Right atrium auricular region (tissue), 2 donors: Measurements from ENCODE around the gene DNASE1L3. TPM values are rescaled to one million over a fixed set of nuclear protein-coding genes. Genes with fewer than 3 reads are reported as not detected.

Source experiments
- DNase-seq: peaks from one replicate; pipeline ENCODE4 v3.0.0-alpha.2; 2019; ENCODE audit warnings: low spot score
- H3K27ac ChIP-seq, 2 donors: fragments of 200-600 bp; sonication (generic); 1 replicate in 1 of 2; 2 replicates in 1 of 2; pipeline ENCODE4 v1.5.1; 2016 to 2019
- H3K27me3 ChIP-seq, 2 donors: fragments of 200-600 bp; sonication (generic); one replicate each; pipeline versions ENCODE4 v1.5.1 to v1.6.0; 2017 to 2019
- H3K36me3 ChIP-seq: fragments of 200-600 bp; sonication (generic); one replicate; pipeline ENCODE4 v1.5.1; 2016
- H3K4me1 ChIP-seq, 2 donors: fragments of 200-600 bp; sonication (generic); one replicate each; pipeline versions ENCODE4 v1.5.1 to v1.6.0; 2017 to 2019
- H3K4me3 ChIP-seq, 2 donors: fragments of 200-600 bp; sonication (generic); 1 replicate in 1 of 2; 2 replicates in 1 of 2; pipeline ENCODE4 v1.5.1; 2017 to 2019; ENCODE audit warnings: mild to moderate bottlenecking in 1 of 2, moderate library complexity in 1 of 2
- H3K9me3 ChIP-seq, 2 donors: fragments of 200-600 bp; sonication (generic); one replicate each; pipeline ENCODE4 v1.5.1; 2019
- total RNA-seq, 2 donors: library from RNA; depleted of rRNA; stranded (reverse); fragments of >200 nt; gene quantifications; one replicate each; pipeline ENCODE4 v1.1.0, GENCODE V29; 2016
- TF ChIP-seq, protein P1 (sequence below), 2 donors: fragments of 200-600 bp; sonication (generic); IDR thresholded peaks; one replicate each; pipeline ENCODE4 v1.5.1; 2019; ENCODE audit warnings: antibody characterized with exemption in 2 of 2

The DNASE1L3 gene
- total RNA-seq, 2 donors from 2014 or later = 1.5 to 11.5 TPM

DNA sequence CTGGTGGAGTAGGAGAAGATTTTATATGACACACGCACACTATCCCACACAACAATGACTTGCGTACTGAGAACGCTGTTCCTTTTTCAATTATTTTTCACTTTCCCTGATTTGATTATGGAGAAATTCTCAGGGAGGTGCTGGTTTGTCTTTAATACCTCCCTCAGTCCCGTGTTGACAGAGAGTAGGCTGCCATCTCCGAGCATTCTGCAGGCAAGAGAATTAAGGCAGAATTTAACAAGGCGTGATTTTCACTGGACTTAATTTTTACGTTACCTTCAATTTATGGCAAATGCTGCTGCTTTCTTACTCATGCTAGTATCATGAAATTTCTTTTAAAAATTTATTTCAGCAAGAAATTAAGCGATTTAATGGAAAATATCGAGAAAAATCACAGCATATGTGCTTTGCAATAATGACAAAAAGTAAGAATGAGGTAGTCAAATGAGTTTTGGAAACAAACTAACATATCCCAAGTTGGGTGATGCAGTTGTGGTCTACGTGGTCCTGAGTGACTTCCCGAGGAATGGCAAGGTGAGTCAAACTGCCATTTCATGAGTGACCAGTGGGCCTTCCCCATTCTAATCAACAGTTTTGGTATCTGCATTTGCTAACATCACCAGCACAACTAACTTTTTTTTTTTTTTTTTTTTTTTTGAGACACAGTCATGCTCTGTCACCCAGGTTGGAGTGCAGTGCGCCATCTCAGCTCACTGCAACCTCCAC is 16.9 kb downstream of the DNASE1L3 start:
- H3K36me3 ChIP-seq = no peaks in the 10 kb centered on the region
- peaks cover 0 to 9% of the 10 kb centered on the region in 2 donors for H3K4me1 ChIP-seq
- TF ChIP-seq, protein P1, sequence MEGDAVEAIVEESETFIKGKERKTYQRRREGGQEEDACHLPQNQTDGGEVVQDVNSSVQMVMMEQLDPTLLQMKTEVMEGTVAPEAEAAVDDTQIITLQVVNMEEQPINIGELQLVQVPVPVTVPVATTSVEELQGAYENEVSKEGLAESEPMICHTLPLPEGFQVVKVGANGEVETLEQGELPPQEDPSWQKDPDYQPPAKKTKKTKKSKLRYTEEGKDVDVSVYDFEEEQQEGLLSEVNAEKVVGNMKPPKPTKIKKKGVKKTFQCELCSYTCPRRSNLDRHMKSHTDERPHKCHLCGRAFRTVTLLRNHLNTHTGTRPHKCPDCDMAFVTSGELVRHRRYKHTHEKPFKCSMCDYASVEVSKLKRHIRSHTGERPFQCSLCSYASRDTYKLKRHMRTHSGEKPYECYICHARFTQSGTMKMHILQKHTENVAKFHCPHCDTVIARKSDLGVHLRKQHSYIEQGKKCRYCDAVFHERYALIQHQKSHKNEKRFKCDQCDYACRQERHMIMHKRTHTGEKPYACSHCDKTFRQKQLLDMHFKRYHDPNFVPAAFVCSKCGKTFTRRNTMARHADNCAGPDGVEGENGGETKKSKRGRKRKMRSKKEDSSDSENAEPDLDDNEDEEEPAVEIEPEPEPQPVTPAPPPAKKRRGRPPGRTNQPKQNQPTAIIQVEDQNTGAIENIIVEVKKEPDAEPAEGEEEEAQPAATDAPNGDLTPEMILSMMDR (IDR thresholded peaks at IDR 0.05) = no peak
- H3K4me3 ChIP-seq = no peak overlapping the region
- no peak for DNase-seq
- H3K27me3 ChIP-seq = no peaks in the 10 kb centered on the region
- H3K27ac ChIP-seq = no peak overlapping the region
- no peaks in the 10 kb centered on the region for H3K9me3 ChIP-seq

- TF ChIP-seq, protein P1 (IDR thresholded peaks at IDR 0.05) = no peak
- DNase-seq = no peak
- Histone ChIP-seq H3K9me3 (no peaks in the 10 kb centered on the region), H3K36me3 (no peaks in the 10 kb centered on the region), H3K4me1 (peaks cover 0 to 13% of the 10 kb centered on the region in 2 donors), H3K27ac (no peak overlapping the region), H3K4me3 (no peak overlapping the region), H3K27me3 (no peaks in the 10 kb centered on the region)
Measured at GRCh38 chr3:58192069-58192468, 18.7 kb downstream of the DNASE1L3 start.

DNA sequence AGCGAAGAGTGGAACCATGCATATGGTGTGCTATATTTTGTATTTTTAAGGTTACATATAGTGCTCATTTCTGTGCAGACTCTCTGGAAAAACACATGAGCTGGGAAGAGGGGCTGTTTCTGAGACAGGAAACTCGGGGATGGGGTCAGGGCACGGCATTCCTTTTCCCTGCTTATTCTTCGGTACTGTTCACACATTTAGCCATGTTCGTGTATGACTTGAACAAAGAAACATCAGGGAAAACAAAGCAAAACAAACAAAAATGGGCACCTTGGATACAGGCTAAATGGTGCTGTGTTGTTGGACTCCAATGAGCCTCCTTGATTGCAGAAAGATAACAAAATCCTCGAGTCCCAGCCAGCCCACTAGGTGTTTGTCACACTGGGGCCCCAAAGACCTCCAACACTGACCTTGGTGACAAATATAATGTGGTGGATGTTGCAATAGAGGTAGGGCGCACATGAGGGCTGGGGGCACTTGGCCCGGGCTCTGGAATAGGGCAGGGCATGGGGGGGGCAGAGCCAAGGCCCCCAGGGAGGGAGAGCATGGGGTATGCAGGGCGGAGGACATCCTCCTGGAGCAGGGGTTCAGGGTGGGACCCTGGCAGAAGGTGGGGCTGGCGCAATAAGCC is 19.3 kb downstream of the DNASE1L3 start:
- TF ChIP-seq, protein P1 (IDR thresholded peaks at IDR 0.05) = no peak
- no peak for DNase-seq
- Histone ChIP-seq H3K4me1 (peaks cover 0 to 13% of the 10 kb centered on the region in 2 donors), H3K4me3 (no peak overlapping the region), H3K27ac (no peak overlapping the region), H3K9me3 (no peaks in the 10 kb centered on the region), H3K27me3 (no peaks in the 10 kb centered on the region), H3K36me3 (no peaks in the 10 kb centered on the region)

DNA sequence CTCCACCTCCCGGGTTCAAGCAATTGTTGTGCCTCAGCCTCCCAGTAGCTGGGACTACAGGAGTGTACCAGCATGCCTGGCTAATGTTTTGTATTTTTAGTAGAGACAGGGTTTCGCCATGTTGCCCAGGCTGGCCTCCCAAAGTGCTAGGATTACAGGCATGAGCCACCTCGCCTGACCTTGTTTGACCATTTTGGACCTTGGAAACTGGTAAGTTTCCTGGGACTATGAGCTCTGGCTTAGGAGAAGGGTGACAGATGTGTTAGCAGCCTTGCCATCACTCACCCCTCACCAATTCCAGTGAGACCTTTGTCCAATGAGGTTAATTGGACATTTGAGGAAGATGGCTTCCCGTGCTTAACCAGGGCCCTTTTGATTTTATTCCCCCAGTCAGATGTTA is 19.9 kb downstream of the DNASE1L3 start:
- H3K4me3 ChIP-seq = no peak overlapping the region
- H3K36me3 ChIP-seq = no peaks in the 10 kb centered on the region
- DNase-seq = no peak
- TF ChIP-seq, protein P1 (IDR thresholded peaks at IDR 0.05) = no peak
- no peaks in the 10 kb centered on the region for H3K9me3 ChIP-seq
- H3K27me3 ChIP-seq = no peaks in the 10 kb centered on the region
- H3K27ac ChIP-seq = no peak overlapping the region
- H3K4me1 ChIP-seq = peaks cover 0 to 13% of the 10 kb centered on the region in 2 donors

DNA sequence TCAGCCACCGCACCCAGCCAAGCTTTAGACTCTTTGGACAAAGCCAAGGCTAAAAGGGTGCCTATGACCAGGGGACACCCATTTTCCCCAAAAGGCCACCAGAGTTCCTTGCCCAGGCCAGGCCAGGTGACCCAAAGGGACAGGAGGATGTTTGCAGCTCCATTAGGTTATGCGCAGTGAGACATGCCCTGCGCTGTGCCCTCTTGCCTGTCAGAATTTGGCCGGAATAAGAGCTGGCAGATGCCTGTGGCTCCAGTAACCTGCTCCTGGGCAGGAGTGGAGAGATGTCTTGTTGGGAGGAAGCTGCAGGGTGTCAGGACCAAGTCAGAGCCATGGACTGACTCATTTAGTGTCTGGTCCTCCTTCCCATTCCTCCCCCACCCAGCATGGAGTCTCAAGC is 20.5 kb downstream of the DNASE1L3 start:
- TF ChIP-seq, protein P1 (IDR thresholded peaks at IDR 0.05) = no peak
- no peak for DNase-seq
- Histone ChIP-seq H3K27me3 (no peaks in the 10 kb centered on the region), H3K36me3 (no peaks in the 10 kb centered on the region), H3K27ac (no peak overlapping the region), H3K9me3 (no peaks in the 10 kb centered on the region), H3K4me1 (peaks cover 0 to 13% of the 10 kb centered on the region in 2 donors), H3K4me3 (no peak overlapping the region)
